ENCODE data around the gene DDIT3. TPM values are rescaled to one million over a fixed set of nuclear protein-coding genes. Genes with fewer than 3 reads are reported as not detected.

DDIT3 gene
- total RNA-seq, 1 experiment from 2014 or later, result 3.4 TPM

DNA sequence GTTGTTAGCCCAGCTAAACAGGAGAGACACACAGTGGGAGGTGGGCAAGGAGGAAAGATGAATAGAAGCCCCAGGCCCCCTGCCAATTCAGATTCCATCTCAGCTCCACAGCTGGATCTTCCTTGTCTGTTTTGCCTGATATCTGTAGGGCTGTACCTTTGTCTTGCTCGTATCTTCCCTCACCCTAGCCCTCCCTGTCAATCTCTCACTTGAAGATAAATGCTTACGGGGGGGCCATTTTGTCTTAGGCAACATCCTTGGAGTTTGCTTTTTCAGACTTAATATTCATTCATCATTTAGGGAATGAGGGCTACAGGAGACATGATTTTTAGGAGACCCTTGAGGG, 32.0 kb upstream of the DDIT3 start (continued):
- TF ChIP-seq, protein P1, sequence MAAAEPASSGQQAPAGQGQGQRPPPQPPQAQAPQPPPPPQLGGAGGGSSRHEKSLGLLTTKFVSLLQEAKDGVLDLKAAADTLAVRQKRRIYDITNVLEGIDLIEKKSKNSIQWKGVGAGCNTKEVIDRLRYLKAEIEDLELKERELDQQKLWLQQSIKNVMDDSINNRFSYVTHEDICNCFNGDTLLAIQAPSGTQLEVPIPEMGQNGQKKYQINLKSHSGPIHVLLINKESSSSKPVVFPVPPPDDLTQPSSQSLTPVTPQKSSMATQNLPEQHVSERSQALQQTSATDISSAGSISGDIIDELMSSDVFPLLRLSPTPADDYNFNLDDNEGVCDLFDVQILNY (CRISPR knock-in tag; IDR thresholded peaks at IDR 0.05), result no peak
- TF ChIP-seq CREM (CRISPR knock-in tag; IDR thresholded peaks at IDR 0.05) (no peak), GRHL2 (CRISPR knock-in tag; IDR thresholded peaks at IDR 0.05; ENCODE audit: insufficient replicate concordance, severe bottlenecking) (no peak), TEAD4 (CRISPR knock-in tag; IDR thresholded peaks at IDR 0.05) (no peak), FOXP4 (CRISPR knock-in tag; IDR thresholded peaks at IDR 0.05) (no peak)

GRCh38 chr12:57551637-57552305, 31.5 kb upstream of the DDIT3 start:
- H3K27ac Mint-ChIP-seq, result no peak overlapping the region
- ChIA-PET POLR2A (no interaction called here), CTCF (interaction anchor here (1.1 to 1.6 kb wide), 2 partner anchors 32 to 93 kb away, joined by 4 to 5 read pairs; no protein-coding TSS in a partner anchor)
- peaks cover 24% of the 10 kb centered on the region for H3K27me3 Mint-ChIP-seq (ENCODE audit: low read depth)
- DNase-seq (ENCODE audit: low spot score) (no peak), ATAC-seq (no peak)
- no peaks in the 10 kb centered on the region for H3K36me3 Mint-ChIP-seq
- H3K4me1 Mint-ChIP-seq, result peaks cover 37% of the 10 kb centered on the region
- H3K4me3 Mint-ChIP-seq, result peak overlapping the region; percentile 79
- no peaks in the 10 kb centered on the region for H3K9me3 Mint-ChIP-seq
- TF ChIP-seq, protein P2, sequence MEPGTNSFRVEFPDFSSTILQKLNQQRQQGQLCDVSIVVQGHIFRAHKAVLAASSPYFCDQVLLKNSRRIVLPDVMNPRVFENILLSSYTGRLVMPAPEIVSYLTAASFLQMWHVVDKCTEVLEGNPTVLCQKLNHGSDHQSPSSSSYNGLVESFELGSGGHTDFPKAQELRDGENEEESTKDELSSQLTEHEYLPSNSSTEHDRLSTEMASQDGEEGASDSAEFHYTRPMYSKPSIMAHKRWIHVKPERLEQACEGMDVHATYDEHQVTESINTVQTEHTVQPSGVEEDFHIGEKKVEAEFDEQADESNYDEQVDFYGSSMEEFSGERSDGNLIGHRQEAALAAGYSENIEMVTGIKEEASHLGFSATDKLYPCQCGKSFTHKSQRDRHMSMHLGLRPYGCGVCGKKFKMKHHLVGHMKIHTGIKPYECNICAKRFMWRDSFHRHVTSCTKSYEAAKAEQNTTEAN (CRISPR knock-in tag; IDR thresholded peaks at IDR 0.05), result no peak
- TF ChIP-seq, protein P3, sequence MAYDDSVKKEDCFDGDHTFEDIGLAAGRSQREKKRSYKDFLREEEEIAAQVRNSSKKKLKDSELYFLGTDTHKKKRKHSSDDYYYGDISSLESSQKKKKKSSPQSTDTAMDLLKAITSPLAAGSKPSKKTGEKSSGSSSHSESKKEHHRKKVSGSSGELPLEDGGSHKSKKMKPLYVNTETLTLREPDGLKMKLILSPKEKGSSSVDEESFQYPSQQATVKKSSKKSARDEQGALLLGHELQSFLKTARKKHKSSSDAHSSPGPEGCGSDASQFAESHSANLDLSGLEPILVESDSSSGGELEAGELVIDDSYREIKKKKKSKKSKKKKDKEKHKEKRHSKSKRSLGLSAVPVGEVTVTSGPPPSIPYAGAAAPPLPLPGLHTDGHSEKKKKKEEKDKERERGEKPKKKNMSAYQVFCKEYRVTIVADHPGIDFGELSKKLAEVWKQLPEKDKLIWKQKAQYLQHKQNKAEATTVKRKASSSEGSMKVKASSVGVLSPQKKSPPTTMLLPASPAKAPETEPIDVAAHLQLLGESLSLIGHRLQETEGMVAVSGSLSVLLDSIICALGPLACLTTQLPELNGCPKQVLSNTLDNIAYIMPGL (CRISPR knock-in tag; IDR thresholded peaks at IDR 0.05), result no peak
- TF ChIP-seq AFF4 (CRISPR knock-in tag; IDR thresholded peaks at IDR 0.05; ENCODE audit: borderline replicate concordance), result no peak
- TF ChIP-seq, protein P4, sequence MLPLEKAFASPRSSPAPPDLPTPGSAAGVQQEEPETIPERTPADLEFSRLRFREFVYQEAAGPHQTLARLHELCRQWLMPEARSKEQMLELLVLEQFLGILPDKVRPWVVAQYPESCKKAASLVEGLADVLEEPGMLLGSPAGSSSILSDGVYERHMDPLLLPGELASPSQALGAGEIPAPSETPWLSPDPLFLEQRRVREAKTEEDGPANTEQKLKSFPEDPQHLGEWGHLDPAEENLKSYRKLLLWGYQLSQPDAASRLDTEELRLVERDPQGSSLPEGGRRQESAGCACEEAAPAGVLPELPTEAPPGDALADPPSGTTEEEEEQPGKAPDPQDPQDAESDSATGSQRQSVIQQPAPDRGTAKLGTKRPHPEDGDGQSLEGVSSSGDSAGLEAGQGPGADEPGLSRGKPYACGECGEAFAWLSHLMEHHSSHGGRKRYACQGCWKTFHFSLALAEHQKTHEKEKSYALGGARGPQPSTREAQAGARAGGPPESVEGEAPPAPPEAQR (CRISPR knock-in tag; IDR thresholded peaks at IDR 0.05), result no peak
- no peak for TF ChIP-seq ZNF396 (CRISPR knock-in tag; IDR thresholded peaks at IDR 0.05; ENCODE audit: borderline replicate concordance)
- TF ChIP-seq PRDM15 (CRISPR knock-in tag; IDR thresholded peaks at IDR 0.05), result no peak
- TF ChIP-seq RORB (CRISPR knock-in tag; IDR thresholded peaks at IDR 0.05), result no peak
- no peak for TF ChIP-seq IRF2 (CRISPR knock-in tag; IDR thresholded peaks at IDR 0.05; ENCODE audit: borderline replicate concordance, low read depth)
- no peak for TF ChIP-seq HMGA2 (CRISPR knock-in tag; IDR thresholded peaks at IDR 0.05)
- TF ChIP-seq, protein P5, sequence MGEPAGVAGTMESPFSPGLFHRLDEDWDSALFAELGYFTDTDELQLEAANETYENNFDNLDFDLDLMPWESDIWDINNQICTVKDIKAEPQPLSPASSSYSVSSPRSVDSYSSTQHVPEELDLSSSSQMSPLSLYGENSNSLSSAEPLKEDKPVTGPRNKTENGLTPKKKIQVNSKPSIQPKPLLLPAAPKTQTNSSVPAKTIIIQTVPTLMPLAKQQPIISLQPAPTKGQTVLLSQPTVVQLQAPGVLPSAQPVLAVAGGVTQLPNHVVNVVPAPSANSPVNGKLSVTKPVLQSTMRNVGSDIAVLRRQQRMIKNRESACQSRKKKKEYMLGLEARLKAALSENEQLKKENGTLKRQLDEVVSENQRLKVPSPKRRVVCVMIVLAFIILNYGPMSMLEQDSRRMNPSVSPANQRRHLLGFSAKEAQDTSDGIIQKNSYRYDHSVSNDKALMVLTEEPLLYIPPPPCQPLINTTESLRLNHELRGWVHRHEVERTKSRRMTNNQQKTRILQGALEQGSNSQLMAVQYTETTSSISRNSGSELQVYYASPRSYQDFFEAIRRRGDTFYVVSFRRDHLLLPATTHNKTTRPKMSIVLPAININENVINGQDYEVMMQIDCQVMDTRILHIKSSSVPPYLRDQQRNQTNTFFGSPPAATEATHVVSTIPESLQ (CRISPR knock-in tag; IDR thresholded peaks at IDR 0.05), result no peak
- TF ChIP-seq TEAD1 (CRISPR knock-in tag; IDR thresholded peaks at IDR 0.05), result no peak

Measured in WTC11 (cell line).